Measurements from ENCODE around the gene SMOC1.

GRCh38 chr14:70008284-70009262 lies 129.4 kb downstream of the SMOC1 start:
- no peak for TF ChIP-seq CTCF (IDR thresholded peaks at IDR 0.05; ENCODE audit: low read depth, low read length)
- TF ChIP-seq EZH2phosphoT487 (IDR thresholded peaks at IDR 0.05; ENCODE audit: low read depth) = no peak
